M059J (cell line): ENCODE data around the gene GALNT9. TPM values are rescaled to one million over a fixed set of nuclear protein-coding genes. Genes with fewer than 3 reads are reported as not detected.

Experiments used
- DNase-seq: peaks from one replicate; pipeline ENCODE4 v3.0.0-alpha.2; 2012; ENCODE audit warnings: low read depth
- total RNA-seq: library from RNA; depleted of rRNA; stranded (reverse); fragments of >200 nt; shearing (Covaris generic); gene quantifications from 2 replicates; pipeline ENCODE4 v1.2.3, GENCODE V29; 2014

Gene GALNT9
- total RNA-seq, 1 experiment from 2014 or later, result not detected

GRCh38 chr12:132185705-132186104, 143.7 kb downstream of the GALNT9 start:
- DNase-seq, result no peak

DNA sequence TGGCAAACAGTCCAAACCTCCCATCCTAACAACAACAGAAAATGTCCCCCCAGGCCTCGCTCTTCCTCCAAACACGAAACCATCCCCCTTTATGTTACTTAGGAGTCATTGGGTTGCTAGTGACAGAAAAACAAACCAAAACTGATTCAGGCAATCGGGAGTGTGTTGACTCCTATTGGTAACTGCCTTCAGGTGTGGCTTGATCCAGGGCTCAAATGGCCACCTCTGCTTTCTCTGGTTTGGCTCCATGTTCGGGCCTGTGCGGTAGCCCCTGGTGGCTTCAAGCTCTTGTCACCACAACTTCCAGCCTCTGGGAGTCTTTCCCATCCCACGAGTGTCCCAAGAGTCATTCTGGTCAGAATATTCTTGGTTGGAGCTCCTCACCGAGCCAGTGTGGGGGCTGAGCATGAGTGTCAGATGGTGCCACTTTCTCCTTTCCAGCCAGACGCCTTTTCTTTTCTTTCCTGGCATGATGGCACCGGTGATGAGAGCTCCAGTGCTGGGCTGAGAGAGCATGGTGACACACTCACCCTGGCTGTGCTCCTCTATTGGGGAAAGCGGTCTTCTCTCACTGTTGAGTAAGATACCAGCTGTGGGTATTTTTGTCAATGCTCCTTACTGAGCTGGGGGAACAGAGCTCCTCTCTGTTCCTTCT, 146.6 kb downstream of the GALNT9 start:
- DNase-seq, result no peak

- DNase-seq, result no peak
Observed at GRCh38 chr12:132182206-132182710, 147.1 kb downstream of the GALNT9 start.

DNA sequence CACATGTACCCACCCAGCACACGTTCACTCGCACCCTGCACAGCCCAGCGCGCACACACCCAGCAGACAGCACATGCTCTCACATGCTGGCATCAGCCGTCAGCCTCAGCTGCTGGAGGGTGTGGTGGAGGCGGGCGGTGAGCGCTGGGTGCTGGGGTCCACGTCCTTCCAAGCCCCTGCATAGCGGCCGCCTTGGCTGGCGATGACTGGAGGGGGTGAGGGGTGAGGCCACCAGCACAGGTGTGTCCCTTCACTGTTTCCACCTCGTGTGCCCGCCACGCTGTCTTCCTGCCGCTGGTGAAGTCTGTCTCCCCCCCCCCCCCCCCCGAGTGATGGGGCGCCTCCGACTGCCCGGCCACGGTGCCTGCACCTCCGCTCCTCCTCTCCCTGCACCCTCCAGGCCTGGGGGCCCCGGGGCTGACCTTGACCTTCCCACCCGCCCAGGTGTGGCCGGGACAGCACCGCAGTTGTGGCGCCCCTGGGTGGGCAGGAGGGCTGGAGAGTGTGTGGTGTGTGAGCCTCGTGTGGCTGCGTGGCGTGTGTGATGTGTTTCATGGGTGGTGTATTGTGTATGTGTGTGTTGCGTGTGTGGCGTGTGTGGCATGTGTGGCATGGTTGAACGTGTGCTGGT, 147.7 kb downstream of the GALNT9 start:
- DNase-seq, result no peak

DNA sequence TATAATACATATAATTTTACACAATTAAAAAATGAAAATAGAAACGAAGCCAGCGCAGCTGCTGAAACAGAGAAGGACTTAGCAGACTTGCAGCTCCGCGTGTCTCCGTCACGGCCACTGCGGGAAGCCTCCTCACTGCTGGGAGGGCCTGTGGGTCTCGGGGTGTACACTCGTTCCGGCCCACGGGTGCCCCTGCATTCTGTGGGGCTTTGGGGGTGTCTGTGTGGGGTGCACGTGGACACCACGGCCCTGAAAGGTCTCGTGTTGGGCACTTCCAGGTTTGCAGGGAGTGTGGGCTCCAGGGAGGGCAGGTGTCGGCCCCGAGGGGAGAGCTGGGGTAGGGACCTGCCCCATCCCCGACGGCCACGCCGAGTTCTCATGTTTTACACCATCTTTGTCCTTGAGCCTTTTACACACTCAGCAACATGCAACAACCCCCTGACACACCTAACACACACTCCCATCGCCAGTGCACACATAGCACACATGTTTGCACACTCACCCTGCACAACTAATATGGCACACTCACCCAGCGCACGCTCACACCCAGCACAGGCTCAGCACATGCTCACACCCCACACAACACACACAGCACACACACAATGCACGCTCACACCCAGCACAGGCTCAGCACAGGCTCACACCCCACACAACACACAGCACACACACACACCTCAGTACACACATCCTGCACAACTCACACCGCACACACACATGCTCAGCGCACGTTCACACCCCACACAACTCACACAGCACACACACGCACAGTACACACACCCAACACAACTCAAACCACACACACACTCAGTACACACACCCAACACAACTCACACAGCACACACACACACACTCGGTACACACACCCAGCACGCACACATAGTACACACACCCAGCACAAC, 148.5 kb downstream of the GALNT9 start:
- DNase-seq, result no peak

DNA sequence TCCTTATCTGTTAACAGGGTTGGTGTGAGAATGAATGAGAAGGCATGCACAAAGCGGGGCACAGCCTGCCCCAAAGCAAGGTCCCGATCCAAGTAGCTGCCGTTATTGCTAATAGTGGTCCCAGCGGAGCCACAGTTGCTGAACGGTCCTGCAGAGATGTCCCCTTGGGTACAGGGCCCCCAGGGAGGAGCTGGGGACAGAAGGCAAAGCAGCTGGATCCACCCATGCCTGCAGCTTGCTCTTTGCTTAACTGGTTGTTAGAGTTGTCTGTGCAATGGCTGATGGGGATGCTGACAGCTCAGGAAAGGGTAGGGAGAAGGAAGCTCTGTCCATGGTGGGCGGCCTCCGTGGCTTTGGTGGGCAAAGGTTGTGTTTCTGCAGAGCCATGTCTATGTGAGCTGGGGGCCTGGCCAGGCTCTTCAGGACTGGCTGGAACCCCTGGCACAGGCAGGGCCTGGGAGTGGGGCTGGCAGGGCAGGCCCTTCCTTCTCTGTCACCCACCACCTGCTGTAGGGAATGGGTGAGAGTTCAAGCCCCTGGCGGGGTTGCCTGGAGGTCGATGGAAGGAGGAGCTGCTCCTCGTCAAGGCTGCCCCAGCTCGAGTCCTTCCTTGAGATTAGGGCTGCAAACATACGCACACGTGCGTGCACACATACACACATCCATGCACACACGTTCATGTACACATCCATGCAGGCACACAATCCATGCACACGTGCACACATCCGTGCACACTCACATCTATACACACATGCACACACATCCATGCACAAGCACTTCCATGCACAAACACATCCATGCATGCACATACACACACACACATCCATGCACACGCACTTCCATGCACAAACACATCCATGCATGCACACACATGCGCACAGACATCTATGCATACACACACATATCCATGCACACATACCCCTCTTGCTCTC, 149.7 kb downstream of the GALNT9 start:
- no peak for DNase-seq

DNA sequence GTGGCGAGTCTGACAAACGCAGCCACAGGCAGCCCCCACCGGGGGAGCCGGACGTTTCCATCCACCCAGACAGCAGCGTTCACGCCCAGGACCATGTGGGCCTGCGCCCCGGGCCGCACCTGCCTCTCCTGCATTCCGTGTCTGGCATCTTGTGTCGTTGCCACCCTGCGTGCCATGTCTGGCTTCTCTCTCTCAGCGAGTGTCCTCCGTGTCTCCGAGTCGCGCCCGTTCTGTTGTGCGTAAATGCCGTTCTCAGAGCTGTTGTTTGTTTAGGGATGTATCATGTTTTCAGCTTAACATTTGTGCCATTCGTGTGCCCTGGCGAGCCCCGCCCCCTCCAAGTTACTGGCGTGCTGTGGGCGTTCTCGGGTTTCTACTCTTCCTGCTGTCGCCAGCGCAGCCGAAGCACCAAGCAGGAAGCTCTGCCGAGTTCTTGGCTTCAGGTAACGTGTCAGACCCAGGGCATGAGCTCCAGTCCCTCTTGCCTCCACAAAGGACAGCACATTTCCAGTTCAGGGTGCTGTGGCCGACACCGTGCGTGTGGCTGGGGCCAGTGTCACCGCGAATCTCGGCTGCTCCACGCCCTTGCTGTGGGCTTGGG, 150.5 kb downstream of the GALNT9 start:
- DNase-seq, result no peak

- DNase-seq, result no peak
Observed at GRCh38 chr12:132178316-132178715, 151.1 kb downstream of the GALNT9 start.

DNA sequence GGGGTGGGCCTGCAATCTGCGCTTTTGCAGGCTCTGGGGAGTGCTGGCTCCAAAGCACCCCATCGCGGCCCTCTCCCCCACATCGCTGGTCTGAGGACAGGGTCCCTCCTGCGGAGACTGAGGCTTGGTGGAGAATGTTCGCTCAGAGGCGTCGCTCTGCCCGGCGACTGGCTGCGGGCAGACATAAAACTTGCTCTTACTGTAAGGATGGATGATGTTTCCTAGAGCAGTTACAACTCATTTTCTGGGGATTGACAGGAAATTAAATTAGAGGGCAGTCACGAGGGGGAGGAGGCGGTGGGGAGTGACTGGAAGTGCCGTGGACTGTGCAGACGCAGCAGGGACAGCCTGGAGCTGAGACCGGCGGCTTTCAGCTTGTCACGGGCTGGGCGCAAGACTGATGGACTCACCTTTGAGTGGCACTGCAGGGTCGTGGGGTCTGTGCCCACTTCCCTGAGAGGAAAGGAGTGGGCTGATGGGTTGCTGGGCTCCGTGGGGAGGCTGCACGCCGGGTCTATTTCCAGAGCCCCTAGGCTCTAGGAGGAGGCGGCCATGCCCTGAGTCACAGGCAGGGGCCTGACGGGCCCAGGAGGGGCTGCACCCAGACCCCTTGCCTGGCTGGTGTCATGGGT, 152.4 kb downstream of the GALNT9 start:
- no peak for DNase-seq

DNA sequence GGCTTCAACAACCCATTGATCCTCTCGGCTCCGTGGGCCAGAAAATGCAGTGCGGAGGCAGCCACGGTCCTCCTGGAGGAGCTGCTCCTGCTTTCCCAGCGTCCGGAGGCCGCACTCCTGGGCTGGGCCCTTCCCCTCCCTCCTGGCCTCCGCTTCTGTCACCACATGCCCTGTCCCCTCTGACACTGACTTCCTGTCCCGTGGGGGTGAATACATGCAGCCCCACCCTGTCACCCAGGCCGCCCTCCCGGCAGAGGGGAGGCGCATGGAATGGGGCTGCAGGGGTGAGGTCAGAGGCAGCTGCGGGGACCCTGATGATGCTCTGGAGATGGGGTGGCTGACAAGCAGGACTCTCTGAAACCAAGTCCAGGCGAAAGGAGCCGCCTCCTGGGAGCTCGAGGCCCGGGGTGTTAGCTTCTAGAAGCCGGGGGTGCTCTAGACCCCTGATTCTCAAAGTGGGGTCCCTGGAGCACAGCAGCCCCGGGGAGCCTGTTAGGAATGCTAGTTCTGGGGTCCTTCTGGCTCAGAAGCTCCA, 152.9 kb downstream of the GALNT9 start:
- no peak for DNase-seq

DNA sequence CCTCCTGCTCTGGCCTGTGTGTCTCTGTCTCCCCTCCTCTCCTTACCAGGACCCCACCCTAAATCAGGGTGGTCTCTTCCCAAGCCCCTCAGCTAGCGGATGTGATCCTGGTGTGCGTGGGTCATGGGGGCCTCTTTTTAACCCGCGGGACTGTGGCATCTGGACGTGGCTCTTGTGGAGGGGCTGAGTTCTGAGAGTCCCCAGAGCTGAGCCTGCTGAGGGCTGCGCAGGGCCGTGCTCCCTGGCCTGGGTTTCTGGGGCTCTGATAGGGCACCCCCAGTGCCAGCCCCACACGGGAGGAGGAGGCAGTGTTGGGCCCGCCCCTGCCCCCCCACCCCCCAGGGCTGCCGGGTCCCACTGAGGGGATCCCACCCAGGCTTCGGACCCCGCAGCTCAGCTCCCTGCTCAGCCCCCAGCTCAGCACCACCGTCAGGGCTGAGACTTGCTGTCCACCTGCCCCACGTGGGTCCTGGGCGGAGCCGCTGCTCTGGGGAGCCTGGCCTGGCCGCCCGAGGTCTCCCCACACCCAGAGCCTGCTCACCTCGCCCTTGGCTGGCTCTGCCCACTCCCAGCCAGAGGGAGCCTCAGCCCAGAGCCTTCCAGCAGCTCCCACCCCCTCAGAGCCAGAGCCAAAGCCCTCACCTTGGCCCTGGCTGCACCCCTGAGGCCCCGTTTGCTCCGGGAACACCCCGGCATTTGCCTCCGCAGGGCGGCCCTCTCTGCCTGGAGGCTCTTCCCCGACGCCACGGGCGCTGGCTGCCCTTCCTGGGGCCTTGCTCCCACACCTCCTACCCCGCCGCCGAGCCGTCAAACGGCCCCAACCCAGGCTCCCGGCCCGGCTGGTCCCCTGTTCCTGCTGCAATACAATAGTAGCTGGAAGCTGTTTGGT, 153.6 kb downstream of the GALNT9 start:
- DNase-seq, result no peak

GRCh38 chr12:132174839-132175490, 154.4 kb downstream of the GALNT9 start:
- DNase-seq, result no peak

GRCh38 chr12:132174015-132174838, 155.2 kb downstream of the GALNT9 start:
- no peak for DNase-seq

DNA sequence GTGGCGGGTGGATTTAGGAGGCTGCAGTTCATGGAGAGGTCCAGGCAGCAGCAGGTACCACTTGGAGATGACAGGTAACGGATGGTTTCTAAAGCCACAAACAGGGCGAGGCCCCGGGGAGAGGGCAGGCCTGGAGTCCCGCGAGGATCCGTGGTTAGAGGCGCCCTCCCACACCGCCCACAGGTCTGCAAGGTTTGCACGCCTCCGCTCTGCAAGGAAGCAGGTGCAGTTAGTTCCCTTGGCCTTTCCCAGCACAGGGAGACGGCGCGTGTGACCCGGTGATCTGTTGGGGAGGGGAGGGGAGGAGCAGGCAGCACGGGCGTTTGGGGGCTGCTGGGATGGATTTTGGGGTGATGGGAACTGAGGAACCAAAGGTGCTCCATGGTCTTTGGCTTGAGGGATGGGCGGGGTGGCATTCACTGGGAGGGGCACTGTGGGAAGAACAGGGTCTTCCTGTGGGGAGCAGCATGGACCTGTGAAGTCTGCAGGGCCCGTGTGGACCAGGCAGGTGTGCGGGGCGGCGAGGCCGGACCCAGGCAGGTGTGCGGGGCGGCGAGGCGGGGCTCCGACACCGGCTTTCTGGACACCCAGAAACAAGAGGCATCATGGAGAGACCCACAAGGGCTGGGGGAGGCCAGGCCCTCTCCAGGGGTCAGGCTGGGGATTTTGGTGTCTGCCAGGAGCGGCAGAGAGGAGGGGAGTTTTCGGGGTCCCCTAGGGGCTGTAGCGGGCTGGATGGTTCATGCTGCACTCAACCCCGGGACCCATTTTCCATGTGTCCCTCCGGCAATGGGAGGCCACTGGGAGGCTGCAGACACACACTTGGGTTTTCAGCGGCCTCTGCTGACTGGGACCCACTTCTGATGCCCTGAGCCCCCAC, 156.0 kb downstream of the GALNT9 start:
- no peak for DNase-seq

- DNase-seq, result no peak
Observed at GRCh38 chr12:132172619-132173018, 156.8 kb downstream of the GALNT9 start.

- no peak for DNase-seq
Observed at GRCh38 chr12:132171968-132172521, 157.3 kb downstream of the GALNT9 start.
